NCI-H526 (cell line): Measurements from ENCODE around the gene GRB10.

ENCODE experiments used
- DNase-seq, 2 experiments: peaks; one replicate each; lab custom pipeline; 2025; lab: John Stamatoyannopoulos, UW

Gene GRB10

GRCh38 chr7:50718876-50719275 is 63.8 kb downstream of the GRB10 start:
- DNase-seq, result no peak

GRCh38 chr7:50718311-50718710 is 64.4 kb downstream of the GRB10 start:
- no peak for DNase-seq

GRCh38 chr7:50717181-50717580 is 65.5 kb downstream of the GRB10 start:
- DNase-seq, result no peak

GRCh38 chr7:50714857-50715256 is 67.8 kb downstream of the GRB10 start:
- no peak for DNase-seq

GRCh38 chr7:50713123-50713965 is 69.4 kb downstream of the GRB10 start:
- no peak for DNase-seq

- DNase-seq, result no peak
Measured at GRCh38 chr7:50712252-50713122, 70.2 kb downstream of the GRB10 start.

- DNase-seq, result peak in 1 of 2 experiments; percentile 29
Measured at GRCh38 chr7:50711271-50712175, 71.2 kb downstream of the GRB10 start.

- no peak for DNase-seq
Measured at GRCh38 chr7:50710441-50711154, 72.1 kb downstream of the GRB10 start.

GRCh38 chr7:50709151-50709550 is 73.5 kb downstream of the GRB10 start:
- no peak for DNase-seq

- no peak for DNase-seq
Measured at GRCh38 chr7:50707236-50708006, 75.3 kb downstream of the GRB10 start.

- DNase-seq, result no peak
Measured at GRCh38 chr7:50706469-50706937, 76.2 kb downstream of the GRB10 start.

GRCh38 chr7:50704844-50705243 is 77.9 kb downstream of the GRB10 start:
- no peak for DNase-seq

- DNase-seq, result no peak
Measured at GRCh38 chr7:50703654-50704053, 79.0 kb downstream of the GRB10 start.

GRCh38 chr7:50699143-50699542 is 83.6 kb downstream of the GRB10 start:
- no peak for DNase-seq

- DNase-seq, result no peak
Measured at GRCh38 chr7:50697748-50698147, 84.9 kb downstream of the GRB10 start.

- DNase-seq, result peak in 1 of 2 experiments; percentile 17
Measured at GRCh38 chr7:50696810-50697582, 85.7 kb downstream of the GRB10 start.

- DNase-seq, result no peak
Measured at GRCh38 chr7:50695026-50695425, 87.7 kb downstream of the GRB10 start.

- DNase-seq, result no peak
Measured at GRCh38 chr7:50693455-50694130, 89.1 kb downstream of the GRB10 start.

- DNase-seq, result no peak
Measured at GRCh38 chr7:50690541-50691011, 92.1 kb downstream of the GRB10 start.
